Chondrocyte (in vitro differentiated cells): ENCODE measurements around the gene CNOT1. TPM values are rescaled to one million over a fixed set of nuclear protein-coding genes. Genes with fewer than 3 reads are reported as not detected.

Experiments used
- DNase-seq: peaks from one replicate; pipeline ENCODE4 v3.0.0; 2021; ENCODE audit warnings: mixed read lengths, low spot score
- H3K27ac Mint-ChIP-seq: one replicate; pipeline ENCODE4 v1.8.0; 2021; ENCODE audit warnings: mild to moderate bottlenecking, moderate library complexity, mixed read lengths; ENCODE audit not compliant: unreplicated experiment
- H3K27me3 Mint-ChIP-seq: 2 replicates; pipeline ENCODE4 v1.8.0; 2021; ENCODE audit warnings: low read depth, mixed read lengths
- H3K36me3 Mint-ChIP-seq: 2 replicates; pipeline ENCODE4 v1.8.0; 2021; ENCODE audit warnings: low read depth, mixed read lengths
- H3K4me1 Mint-ChIP-seq: 2 replicates; pipeline ENCODE4 v1.8.0; 2021; ENCODE audit warnings: low read depth, mild to moderate bottlenecking, mixed read lengths
- H3K4me3 Mint-ChIP-seq: one replicate; pipeline ENCODE4 v1.8.0; 2021; ENCODE audit warnings: mild to moderate bottlenecking, moderate library complexity, mixed read lengths; ENCODE audit not compliant: unreplicated experiment
- H3K9me3 Mint-ChIP-seq: 2 replicates; pipeline ENCODE4 v1.8.0; 2021; ENCODE audit warnings: low read depth, mixed read lengths
- CTCF ChIP-seq: fragments of 200-600 bp; sonication (generic); IDR thresholded peaks from 2 replicates; pipeline ENCODE4 v1.5.0; 2021; ENCODE audit warnings: antibody characterized with exemption, mild to moderate bottlenecking, moderate library complexity
- total RNA-seq: library from RNA; stranded (reverse); gene quantifications from 3 replicates; pipeline ENCODE4 v1.2.1, GENCODE V29; 2021

Gene CNOT1
- total RNA-seq, 1 donor from 2014 or later = 89.3 TPM

DNA sequence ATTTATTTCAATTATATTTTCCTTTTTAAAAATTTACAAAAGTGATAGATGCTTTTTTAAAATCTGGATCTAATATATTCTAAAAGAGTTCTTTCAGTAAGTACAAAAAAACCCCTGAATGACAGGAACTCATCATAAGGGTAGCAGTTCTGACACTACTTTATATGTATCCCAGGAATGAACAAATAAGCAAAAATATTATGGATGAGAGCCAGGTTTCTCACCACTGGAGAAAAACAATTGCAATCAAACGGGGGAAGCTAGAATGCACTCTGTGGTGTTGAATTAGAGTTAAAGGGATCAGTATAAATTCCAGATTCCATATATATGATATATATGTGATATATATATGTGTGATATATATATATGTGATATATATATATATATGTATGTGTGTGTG is 152.8 kb downstream of the CNOT1 start:
- Mint-ChIP-seq H3K9me3 (no peaks in the 10 kb centered on the region), H3K36me3 (no peaks in the 10 kb centered on the region), H3K27me3 (peaks cover 32% of the 10 kb centered on the region), H3K27ac (no peak overlapping the region), H3K4me1 (no peaks in the 10 kb centered on the region), H3K4me3 (no peak overlapping the region)
- DNase-seq = no peak
- TF ChIP-seq CTCF = no peak

DNA sequence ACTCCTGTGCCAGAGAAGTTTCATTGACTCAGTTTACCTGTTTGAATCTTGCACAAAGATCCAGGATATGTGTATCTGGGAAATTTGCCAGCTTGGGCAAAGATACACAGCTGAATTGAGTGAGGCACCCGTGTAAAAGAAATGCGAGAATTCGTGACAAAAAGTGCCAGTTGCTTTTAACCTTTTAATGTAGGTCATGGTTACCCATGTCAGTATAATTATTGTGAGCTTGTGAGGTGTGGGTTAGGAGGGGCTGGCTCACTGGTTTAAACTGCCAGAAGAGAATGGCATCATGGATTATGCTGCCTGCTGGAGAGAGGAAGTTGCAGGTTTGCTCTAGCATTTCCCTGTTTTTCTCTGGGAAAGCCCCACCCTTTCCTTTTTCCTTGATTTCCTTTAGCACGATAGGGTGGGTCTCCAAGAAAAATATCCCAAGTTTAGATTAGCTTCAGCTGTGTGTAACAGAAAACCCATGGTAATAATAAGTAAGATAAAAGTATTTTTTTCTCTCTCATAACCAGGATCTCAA is 154.5 kb downstream of the CNOT1 start:
- Mint-ChIP-seq H3K27ac (no peak overlapping the region), H3K27me3 (peaks cover 40% of the 10 kb centered on the region), H3K9me3 (no peaks in the 10 kb centered on the region), H3K4me3 (no peak overlapping the region), H3K4me1 (no peaks in the 10 kb centered on the region), H3K36me3 (no peaks in the 10 kb centered on the region)
- no peak for DNase-seq
- no peak for TF ChIP-seq CTCF

- no peak for DNase-seq
- H3K27me3 Mint-ChIP-seq = peaks cover 44% of the 10 kb centered on the region
- TF ChIP-seq CTCF = no peak
- H3K27ac Mint-ChIP-seq = no peak overlapping the region
- no peak overlapping the region for H3K4me3 Mint-ChIP-seq
- H3K4me1 Mint-ChIP-seq = no peaks in the 10 kb centered on the region
- H3K36me3 Mint-ChIP-seq = no peaks in the 10 kb centered on the region
- no peaks in the 10 kb centered on the region for H3K9me3 Mint-ChIP-seq
These were observed 155.3 kb downstream of the CNOT1 start for GRCh38 chr16:58474296-58474695.

DNA sequence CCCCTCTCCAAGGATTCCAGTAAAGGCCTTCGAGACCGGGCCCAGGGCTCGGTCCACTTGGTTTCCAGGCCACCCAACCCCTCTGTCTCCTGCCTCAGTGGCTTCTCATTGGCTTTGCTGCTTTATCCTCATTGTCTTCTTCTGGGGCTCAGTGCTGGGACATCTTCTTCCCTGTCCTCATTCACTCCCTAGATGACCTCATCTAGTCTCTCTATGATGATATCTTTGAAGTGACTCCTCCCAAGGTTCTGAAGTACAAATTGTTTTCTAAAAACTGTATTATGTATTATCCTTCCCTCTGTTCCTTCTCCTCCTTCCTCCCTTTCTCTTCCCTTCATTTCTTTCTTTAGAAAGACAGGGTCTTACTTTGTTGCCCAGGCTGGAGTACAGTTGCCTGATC is 156.8 kb downstream of the CNOT1 start:
- Mint-ChIP-seq H3K36me3 (no peaks in the 10 kb centered on the region), H3K9me3 (no peaks in the 10 kb centered on the region), H3K4me3 (no peak overlapping the region), H3K27me3 (peaks cover 55% of the 10 kb centered on the region), H3K27ac (no peak overlapping the region), H3K4me1 (no peaks in the 10 kb centered on the region)
- DNase-seq = no peak
- no peak for TF ChIP-seq CTCF

GRCh38 chr16:58472266-58472665 is 157.4 kb downstream of the CNOT1 start:
- H3K9me3 Mint-ChIP-seq = no peaks in the 10 kb centered on the region
- no peaks in the 10 kb centered on the region for H3K4me1 Mint-ChIP-seq
- H3K36me3 Mint-ChIP-seq = no peaks in the 10 kb centered on the region
- no peak for TF ChIP-seq CTCF
- peaks cover 59% of the 10 kb centered on the region for H3K27me3 Mint-ChIP-seq
- no peak for DNase-seq
- H3K4me3 Mint-ChIP-seq = no peak overlapping the region
- H3K27ac Mint-ChIP-seq = no peak overlapping the region
